ENCODE data around the gene VASH1. TPM values are rescaled to one million over a fixed set of nuclear protein-coding genes. Genes with fewer than 3 reads are reported as not detected.

Gene VASH1
- polyA plus RNA-seq, 1 donor (not counting 4 experiments of a cell fraction or from before 2014, with no cell fraction given): 0.12 TPM

DNA sequence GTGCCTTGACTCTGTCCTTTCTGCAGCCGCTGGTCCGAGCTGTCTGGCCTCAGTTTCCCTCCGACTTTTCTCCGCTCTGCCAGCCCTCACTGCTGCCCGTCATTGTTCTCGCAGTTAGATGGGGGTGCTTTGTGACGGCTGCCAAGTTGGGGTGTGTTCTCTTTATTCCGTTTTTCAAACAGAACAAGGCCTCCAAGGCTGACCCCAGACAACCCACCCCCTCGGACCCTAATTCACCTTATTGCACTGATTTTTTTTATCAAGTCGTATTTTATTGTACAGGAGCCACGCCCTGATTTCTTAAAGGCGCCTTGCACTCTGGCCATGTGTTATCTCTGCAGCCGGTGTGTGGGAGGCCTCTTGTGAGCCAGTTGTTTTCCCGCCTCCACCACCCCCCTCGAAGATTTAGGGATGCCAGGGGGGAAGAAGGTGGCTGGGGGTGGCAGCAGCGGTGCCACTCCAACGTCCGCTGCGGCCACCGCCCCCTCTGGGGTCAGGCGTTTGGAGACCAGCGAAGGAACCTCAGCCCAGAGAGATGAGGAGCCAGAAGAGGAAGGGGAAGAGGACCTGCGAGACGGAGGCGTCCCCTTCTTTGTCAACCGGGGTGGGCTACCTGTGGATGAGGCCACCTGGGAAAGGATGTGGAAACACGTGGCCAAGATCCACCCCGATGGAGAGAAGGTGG is 1.3 kb downstream of the VASH1 start:
- TF ChIP-seq, protein P1, sequence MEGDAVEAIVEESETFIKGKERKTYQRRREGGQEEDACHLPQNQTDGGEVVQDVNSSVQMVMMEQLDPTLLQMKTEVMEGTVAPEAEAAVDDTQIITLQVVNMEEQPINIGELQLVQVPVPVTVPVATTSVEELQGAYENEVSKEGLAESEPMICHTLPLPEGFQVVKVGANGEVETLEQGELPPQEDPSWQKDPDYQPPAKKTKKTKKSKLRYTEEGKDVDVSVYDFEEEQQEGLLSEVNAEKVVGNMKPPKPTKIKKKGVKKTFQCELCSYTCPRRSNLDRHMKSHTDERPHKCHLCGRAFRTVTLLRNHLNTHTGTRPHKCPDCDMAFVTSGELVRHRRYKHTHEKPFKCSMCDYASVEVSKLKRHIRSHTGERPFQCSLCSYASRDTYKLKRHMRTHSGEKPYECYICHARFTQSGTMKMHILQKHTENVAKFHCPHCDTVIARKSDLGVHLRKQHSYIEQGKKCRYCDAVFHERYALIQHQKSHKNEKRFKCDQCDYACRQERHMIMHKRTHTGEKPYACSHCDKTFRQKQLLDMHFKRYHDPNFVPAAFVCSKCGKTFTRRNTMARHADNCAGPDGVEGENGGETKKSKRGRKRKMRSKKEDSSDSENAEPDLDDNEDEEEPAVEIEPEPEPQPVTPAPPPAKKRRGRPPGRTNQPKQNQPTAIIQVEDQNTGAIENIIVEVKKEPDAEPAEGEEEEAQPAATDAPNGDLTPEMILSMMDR (optimal IDR thresholded peaks at IDR 0.05 in 1 of 3, IDR thresholded peaks at IDR 0.05 in 1 of 3, conservative IDR thresholded peaks at IDR 0.05 in 1 of 3; ENCODE audit: extremely low read depth in 1 of 3, insufficient read depth in 2 of 3, low read length in 3 of 3): no peak
- peak; percentile 47 for TF ChIP-seq EZH2 (IDR thresholded peaks at IDR 0.05; ENCODE audit: low read length)
- peak overlapping the region in 1 of 3 experiments; percentile 53 for H3K4me3 ChIP-seq (ENCODE audit: control insufficient read depth in 2 of 3, extremely low read depth in 1 of 3, insufficient read depth in 2 of 3, low read depth in 1 of 3, low read length in 3 of 3)
- no peaks in the 10 kb centered on the region for H3K9me1 ChIP-seq (ENCODE audit: control insufficient read depth, extremely low read depth, insufficient read depth, low read length)
- no peak overlapping the region for H3K9ac ChIP-seq (ENCODE audit: control insufficient read depth, extremely low read depth, insufficient read depth, low read length)
- FAIRE-seq (no peak), DNase-seq (ENCODE audit: low read depth, low spot score) (no peak)
- no peaks in the 10 kb centered on the region for H4K20me1 ChIP-seq (ENCODE audit: control insufficient read depth, extremely low read depth, insufficient read depth, low read length)
- no peak overlapping the region for H2AFZ ChIP-seq (ENCODE audit: control insufficient read depth, low read length)
- H3K79me2 ChIP-seq (ENCODE audit: control insufficient read depth, insufficient read depth, low read length): no peaks in the 10 kb centered on the region
- no peaks in the 10 kb centered on the region for H3K36me3 ChIP-seq (ENCODE audit: control insufficient read depth in 2 of 2, extremely low read depth in 1 of 2, insufficient read depth in 2 of 2, low read length in 2 of 2)
- H3K4me1 ChIP-seq (ENCODE audit: control insufficient read depth, extremely low read depth, insufficient read depth, low read length): peaks cover 5% of the 10 kb centered on the region
- dilution Hi-C loops (cut with MboI; ENCODE audit: extremely low pct_ligation_motif_present, low sequenced_read_pairs): no loop called here
- H3K27me3 ChIP-seq (ENCODE audit: control insufficient read depth, extremely low read depth, insufficient read depth, low read length): peaks cover 59% of the 10 kb centered on the region
- H3K4me2 ChIP-seq (ENCODE audit: control insufficient read depth, extremely low read depth, insufficient read depth, low read depth, low read length): peak overlapping the region; percentile 86
- no peaks in the 10 kb centered on the region for H3K9me3 ChIP-seq (ENCODE audit: control insufficient read depth, low read depth, low read length)
- no peak overlapping the region for H3K27ac ChIP-seq (ENCODE audit: control insufficient read depth, insufficient read depth, low read length)

DNA sequence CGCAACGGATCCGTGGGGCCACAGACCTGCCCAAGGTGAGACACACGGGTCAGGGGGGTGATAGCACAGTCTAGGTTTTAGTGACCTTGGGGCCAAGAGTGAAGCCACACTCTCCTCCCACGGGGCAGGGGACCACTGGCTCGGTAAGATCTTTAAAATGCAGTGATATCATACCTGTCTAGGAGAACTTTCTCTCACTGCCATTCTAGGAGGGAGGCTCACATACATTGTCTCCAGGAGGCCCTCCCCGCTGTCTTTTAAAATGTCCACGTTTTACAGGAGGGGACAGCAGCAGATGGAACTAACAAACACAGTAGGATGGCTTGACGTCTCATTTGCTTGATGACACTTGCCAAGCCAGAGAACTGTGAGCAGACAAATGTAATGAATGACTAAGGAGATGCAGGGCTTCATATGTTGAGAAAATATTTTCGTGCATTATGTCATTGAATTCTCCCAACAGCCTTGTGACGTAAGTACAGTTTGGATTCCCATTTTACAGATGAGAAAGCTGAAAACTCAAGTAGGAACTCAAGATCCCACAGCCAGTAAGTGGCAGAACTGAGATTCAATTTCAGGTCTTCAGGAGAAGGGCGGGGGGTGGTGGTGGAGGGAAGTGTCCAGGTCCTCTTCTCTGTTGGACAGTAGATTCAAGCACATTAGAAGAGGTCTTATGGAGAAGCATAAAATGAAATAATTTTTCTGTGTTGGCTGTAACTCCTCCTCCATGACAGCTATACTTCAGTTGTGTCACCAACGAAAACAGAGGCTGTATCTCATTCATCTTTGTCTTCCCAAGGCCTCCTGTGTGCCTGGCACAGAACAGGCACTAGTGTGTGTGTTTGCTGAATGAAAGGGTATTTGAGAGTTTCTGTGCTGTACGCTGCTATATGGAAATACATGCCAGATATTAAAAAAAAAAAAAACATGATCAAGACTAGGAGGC is 2.1 kb downstream of the VASH1 start:
- Histone ChIP-seq H3K79me2 (ENCODE audit: control insufficient read depth, insufficient read depth, low read length) (no peaks in the 10 kb centered on the region), H3K9ac (ENCODE audit: control insufficient read depth, extremely low read depth, insufficient read depth, low read length) (no peak overlapping the region), H3K27me3 (ENCODE audit: control insufficient read depth, extremely low read depth, insufficient read depth, low read length) (peaks cover 59% of the 10 kb centered on the region), H3K36me3 (ENCODE audit: control insufficient read depth in 2 of 2, extremely low read depth in 1 of 2, insufficient read depth in 2 of 2, low read length in 2 of 2) (no peaks in the 10 kb centered on the region), H3K9me3 (ENCODE audit: control insufficient read depth, low read depth, low read length) (no peaks in the 10 kb centered on the region), H2AFZ (ENCODE audit: control insufficient read depth, low read length) (no peak overlapping the region), H3K4me2 (ENCODE audit: control insufficient read depth, extremely low read depth, insufficient read depth, low read depth, low read length) (no peak overlapping the region), H3K9me1 (ENCODE audit: control insufficient read depth, extremely low read depth, insufficient read depth, low read length) (no peaks in the 10 kb centered on the region), H3K4me3 (ENCODE audit: control insufficient read depth in 2 of 3, extremely low read depth in 1 of 3, insufficient read depth in 2 of 3, low read depth in 1 of 3, low read length in 3 of 3) (no peak overlapping the region), H3K4me1 (ENCODE audit: control insufficient read depth, extremely low read depth, insufficient read depth, low read length) (peaks cover 5% of the 10 kb centered on the region), H3K27ac (ENCODE audit: control insufficient read depth, insufficient read depth, low read length) (no peak overlapping the region), H4K20me1 (ENCODE audit: control insufficient read depth, extremely low read depth, insufficient read depth, low read length) (no peaks in the 10 kb centered on the region)
- FAIRE-seq (no peak), DNase-seq (ENCODE audit: low read depth, low spot score) (no peak)
- dilution Hi-C loops (cut with MboI; ENCODE audit: extremely low pct_ligation_motif_present, low sequenced_read_pairs): no loop called here
- TF ChIP-seq, protein P1 (optimal IDR thresholded peaks at IDR 0.05 in 1 of 3, IDR thresholded peaks at IDR 0.05 in 1 of 3, conservative IDR thresholded peaks at IDR 0.05 in 1 of 3; ENCODE audit: extremely low read depth in 1 of 3, insufficient read depth in 2 of 3, low read length in 3 of 3): no peak
- no peak for TF ChIP-seq EZH2 (IDR thresholded peaks at IDR 0.05; ENCODE audit: low read length)

Measured in keratinocyte (primary cell).